Activated CD4-positive, alpha-beta T cell treated with anti-CD3 and anti-CD28 coated beads for 48 hours (primary cell): ENCODE results near the gene POLR2L.

Source experiments
- DNase-seq: peaks from one replicate; pipeline ENCODE4 v3.0.0-alpha.2; 2020

POLR2L gene

DNA sequence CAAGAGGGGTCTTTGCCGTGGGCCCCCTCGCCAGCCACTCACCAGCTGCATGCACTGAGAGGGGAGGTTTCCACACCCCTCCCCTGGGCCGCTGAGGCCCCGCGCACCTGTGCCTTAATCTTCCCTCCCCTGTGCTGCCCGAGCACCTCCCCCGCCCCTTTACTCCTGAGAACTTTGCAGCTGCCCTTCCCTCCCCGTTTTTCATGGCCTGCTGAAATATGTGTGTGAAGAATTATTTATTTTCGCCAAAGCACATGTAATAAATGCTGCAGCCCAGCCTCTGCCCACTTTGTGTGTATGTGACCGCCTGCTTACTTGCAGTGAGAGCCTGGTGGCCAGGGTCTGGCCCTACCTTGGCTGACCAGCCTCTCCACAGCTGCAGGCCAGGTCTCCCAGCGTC, 17.4 kb downstream of the POLR2L start:
- DNase-seq = no peak

DNA sequence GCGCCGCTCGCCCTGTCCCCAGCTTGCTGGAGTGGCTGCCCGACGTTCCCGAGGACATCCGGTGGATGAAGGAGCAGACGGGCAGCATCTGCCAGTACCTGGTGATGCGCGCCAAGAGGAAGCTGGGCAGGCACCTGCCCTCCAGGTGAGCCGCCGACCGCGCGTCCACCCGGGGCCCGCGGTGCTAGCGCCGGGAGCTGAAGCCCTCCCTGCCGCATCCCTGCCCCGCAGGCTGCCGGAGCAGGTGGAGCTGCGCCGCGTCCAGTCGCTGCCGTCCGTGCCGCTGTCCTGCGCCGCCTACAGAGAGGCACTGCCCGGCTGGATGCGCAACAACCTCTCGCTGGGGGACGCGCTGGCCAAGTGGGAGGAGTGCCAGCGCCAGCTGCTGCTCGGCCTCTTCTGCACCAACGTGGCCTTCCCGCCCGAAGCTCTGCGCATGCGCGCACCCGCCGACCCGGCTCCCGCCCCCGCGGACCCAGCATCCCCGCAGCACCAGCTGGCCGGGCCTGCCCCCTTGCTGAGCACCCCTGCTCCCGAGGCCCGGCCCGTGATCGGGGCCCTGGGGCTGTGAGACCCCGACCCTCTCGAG, 17.9 kb downstream of the POLR2L start:
- no peak for DNase-seq

DNA sequence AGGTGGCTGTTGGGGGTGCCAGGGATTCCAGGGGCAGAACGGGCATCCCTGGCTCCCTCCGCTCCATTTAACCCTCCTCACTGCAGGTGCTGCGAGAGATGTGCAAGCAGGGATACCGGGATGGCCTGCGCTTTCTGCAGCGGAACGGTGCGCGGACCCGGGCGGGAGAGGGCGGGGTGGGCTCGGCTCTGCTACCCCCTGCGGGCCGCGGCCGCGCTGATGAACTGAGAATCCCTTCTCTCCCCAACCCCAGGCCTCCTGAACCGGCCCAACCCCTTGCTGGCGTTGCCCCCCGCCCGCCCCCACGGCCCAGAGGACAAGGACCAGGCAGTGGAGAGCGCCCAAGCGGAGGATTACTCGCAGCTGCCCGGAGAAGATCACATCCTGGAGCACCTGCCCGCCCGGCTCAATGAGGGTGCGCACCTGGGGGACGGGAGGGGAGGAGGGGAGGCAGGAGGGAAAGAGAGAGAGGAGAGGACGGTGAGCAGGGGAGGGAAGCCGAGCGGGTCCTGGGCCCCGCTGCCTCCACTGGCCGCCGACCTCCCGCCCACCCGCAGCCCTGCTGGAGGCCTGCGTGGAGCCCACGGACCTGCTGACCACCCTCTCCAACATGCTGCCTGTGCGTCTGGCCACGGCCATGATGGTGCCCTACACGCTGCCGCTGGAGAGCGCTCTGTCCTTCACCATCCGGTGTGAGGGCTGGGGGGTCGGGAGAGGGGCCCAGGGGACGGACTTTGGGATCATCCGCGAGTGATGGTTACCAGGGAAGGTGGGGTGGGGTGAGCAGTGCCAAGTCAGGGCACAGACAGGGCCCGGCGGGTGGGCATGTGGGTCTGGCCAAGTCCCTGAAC, 18.7 kb downstream of the POLR2L start:
- DNase-seq = no peak

DNA sequence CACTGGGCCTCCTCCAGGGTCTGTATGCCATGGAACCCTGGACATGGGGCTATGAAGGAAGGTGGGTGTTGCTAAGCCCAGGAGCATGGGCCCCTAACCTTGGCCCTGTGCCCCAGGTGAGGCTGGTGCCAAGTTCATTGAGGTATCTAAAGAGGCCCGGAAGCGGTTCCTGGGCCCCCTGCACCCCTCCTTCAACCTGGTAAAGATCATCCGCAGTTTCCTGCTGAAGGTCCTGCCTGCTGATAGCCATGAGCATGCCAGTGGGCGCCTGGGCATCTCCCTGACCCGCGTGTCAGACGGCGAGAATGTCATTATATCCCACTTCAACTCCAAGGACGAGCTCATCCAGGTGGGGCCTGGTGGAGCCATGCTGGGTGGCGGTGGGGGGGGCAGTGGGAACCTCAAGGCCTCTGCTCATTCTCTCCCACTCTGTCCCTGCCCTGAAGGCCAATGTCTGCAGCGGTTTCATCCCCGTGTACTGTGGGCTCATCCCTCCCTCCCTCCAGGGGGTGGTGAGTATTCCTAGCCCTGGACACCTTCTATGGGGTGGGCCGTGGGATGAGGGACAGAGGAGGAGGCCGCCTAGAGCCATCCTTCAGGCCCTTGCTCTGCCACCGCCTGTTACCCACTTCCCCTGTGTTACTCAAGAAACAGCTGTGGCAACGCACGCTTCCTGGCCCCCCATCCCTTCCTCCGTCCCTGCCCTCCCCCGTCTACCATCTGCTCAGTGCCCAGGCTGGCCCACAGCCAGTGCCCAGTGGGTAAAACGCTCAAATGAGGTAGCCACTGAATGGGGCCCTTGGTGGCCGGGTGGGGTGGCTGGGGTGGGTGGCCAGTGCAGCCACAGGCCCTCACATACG, 20.6 kb downstream of the POLR2L start:
- DNase-seq = no peak

DNA sequence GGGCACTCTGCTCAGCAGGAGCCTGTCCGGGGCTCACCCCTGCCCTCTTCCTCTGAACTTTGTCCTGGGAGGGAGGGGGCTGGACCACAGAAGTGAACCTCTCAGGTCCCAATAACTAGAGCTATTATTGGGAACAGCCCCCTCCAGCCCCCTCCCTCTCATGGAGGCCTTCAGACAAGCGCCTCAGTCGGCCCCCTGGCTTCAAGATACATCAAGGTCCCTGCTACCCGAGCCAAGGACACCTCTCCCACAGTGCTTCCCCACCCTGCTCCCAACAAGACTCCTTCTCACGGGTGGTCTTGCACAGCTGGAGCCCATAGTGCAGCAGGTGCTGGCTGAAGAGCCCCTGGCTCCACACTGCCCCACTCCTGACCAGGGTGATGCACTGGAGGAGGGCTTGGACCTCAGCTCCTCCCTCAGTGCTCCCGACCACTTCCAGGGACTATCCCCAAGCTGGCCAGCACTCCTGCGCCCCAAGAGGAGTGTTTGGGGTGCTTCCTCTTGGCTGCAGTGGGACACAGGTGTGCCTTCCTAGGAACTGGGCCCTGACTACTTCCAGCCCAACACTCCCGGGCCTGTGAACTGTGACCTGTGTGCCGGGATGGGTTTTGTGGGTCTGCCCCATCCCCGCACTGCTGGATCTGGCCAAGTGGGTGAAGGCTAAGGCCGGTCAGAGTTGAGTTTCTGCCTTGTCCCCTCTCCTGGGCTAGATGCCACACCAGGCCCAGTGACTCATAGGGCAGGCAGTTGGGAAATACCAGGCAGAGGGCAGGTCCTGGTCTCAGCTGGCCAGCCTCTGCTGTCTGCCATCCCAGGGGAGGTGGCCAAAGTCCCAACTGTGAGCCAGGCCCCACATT, 21.4 kb downstream of the POLR2L start:
- no peak for DNase-seq

DNA sequence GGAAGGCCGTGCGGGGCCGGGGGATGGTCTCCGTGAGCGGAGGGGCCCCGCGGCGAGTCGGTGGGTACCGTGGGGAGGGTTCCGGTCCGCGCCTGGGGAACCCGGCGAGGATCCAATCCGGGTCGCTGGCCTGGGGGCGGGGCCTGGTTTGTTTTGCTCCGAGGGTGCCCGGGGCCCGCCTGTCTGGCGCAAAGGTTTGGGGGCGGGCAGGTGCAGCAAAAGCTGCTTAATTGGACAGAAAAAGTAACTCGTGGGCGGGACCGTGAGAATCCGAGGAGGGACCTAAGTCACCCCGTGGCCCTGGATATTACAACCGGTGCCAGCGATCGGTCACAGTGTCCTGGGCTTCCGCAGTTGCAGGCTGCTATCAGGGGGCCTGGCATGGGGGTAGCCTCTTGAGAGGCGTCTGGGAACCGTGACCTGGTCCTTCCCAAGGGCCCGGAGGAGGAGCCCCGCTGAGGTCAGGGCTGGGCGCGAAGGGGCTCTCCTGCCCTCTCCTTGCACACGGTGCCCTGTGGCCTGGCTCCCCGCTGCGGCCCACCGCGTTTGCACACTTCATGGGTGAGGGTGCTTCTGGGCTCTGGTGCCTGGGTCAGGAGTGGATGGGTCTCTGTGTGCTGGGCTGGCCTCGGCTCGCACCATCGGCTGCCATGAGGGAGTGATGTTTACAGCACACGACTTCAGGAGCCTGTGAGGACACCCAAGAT, 22.2 kb downstream of the POLR2L start:
- peak; percentile 96 for DNase-seq

DNA sequence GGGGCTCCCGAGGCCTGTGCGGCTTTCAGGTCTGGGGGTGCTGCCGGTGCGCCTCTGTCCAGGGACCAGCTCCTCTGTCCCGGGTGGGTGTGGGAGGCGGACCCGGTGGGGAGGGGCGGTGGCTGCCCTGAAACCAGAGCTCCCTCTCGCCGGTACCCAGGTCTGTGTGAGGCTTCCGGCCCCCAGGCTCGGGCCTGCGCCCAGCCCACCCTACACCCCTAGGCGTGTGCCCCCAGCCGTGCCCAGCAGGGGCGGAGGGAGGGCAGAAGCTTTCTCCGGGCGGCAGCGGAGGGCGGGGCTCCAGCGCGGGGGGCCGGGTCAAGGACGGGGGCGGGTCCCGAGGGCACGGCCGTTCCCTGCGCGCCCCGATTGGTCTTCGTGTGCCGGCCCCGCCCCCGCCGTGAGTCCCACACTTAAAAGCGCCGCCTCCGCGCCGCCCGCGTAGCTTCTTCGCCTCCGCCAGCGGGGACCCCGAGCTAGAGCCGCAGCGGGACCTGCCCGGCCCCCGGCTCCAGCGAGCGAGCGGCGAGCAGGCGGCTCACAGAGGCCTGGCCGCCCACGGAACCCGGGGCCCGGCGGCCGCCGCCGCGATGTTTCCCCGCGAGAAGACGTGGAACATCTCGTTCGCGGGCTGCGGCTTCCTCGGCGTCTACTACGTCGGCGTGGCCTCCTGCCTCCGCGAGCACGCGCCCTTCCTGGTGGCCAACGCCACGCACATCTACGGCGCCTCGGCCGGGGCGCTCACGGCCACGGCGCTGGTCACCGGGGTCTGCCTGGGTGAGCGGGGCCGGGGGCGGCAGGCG, 23.0 kb downstream of the POLR2L start:
- peak; percentile 93 for DNase-seq

DNA sequence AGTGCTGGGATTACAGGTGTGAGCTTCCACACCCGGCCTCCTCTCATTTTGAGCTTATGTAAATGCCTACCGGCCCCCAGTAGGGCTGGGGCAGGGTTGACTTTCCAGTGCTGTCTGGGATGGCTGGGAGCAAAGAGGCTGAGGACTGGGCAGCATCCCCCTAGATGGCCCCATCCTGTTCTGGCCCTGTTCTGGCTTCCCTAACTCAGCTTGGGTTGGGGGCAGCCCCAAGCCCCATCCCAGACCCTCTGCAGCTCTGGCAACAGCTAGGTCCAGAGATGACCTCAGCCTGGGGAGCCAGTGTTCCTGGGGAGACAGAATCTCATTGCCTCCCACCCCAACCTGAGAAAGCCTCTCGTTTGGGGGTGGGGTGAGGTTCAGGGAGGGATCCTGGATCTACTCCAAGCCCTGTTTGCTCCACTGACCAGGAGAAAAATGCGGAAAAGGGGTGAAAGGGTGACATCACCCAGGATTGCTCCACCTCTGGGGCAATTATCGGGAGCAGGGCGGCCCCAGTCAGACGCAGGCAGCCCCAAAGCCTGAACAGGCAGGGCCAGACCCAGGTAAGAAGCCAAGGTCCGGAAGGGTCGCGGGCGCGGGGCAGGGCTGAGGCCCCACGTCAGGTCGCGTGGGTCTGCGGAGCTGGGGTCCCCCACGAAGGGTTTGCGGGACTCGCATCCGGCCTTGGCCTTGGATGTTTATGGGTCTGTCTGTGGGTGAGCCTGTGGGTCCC, 23.8 kb downstream of the POLR2L start, which contains the start of gene PNPLA2:
Gene PNPLA2 (plus strand): TSS at position 519 of the 733 bp plus-strand sequence. CDS start 805 bp downstream, outside the sequence.
- no peak for DNase-seq

DNA sequence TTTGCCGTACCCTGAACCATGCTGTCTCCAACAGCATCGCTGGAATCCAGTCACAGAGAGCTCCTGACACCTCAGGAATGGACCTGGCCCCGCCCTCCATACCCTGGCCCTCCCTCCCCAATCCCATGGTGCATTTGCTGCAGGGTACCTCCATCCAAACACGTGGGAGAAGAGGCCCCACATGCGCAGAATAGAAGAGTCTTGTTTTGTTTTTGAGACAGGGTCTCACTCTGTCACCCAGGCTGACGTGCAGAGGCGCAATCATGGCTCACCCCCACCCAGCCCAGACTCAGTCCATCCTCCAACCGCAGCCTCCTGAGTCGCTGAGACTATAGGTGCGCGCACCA, 25.9 kb downstream of the POLR2L start:
- no peak for DNase-seq

DNA sequence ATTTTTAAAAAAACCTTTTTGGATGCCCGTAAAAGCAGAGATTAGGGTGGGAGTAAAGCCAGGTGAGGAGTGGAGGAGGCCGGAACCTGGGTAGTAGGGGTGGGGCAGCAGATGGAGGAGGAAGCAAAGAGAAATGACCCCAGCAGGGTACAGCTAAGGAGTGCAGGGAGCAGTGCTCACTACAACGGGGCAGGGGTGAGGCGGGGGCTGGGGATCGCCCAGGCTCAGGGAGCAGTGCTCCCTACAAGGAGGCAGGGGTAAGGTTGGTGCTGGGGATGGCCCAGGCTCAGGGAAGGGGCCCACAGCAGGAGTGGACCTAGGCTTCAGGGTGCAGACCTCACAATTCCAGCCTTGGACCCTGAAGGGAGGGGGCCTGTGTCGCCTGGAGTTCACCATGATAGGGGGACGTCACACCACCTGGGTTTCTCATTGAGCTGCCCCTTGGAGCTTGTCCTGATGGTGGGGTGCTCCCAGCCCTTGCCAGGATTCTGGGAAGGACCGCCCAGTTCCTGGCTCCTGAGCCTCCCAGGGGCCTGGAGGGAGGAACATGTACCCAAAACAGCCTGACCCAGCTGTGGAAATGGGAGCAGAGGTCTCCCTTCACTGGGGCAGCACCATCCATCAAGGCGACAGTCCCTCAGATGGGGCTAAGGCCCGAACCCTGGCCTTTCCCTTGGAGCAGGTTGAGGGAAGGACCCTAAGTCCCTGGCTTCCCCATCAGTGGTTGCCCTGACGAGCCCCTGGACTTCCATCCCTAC, 26.5 kb downstream of the POLR2L start:
- no peak for DNase-seq

DNA sequence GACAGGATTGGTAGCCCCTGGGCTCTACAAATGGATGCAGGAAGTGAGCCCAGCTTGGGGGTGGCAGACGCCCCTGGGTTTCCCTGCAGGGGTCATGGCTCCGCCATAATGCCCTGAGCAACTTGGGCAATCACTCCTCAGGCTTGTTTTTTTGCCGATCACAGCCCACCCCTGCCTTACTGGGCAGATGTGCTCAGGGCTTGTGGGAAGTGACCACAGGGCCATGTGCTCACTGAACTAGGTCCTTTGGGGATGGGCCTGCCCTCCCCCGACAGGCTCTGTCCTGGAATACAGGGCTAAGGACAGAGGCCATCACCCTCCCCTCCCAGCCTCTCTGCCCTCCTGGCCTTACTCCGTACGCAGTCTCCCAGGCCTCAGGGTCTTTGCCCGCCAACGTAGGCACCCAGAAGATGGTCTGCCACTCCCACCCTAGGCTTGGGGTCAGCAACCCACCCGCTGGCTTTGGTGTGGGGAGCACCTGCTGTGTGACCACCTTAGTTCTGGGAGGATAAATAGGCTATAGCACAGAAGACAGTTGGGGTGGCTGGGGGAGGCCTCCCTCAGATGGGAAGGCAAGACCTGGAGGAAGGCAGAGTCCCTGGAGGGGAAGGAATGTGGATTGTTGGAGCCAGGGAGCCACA, 28.8 kb downstream of the POLR2L start:
- no peak for DNase-seq

DNA sequence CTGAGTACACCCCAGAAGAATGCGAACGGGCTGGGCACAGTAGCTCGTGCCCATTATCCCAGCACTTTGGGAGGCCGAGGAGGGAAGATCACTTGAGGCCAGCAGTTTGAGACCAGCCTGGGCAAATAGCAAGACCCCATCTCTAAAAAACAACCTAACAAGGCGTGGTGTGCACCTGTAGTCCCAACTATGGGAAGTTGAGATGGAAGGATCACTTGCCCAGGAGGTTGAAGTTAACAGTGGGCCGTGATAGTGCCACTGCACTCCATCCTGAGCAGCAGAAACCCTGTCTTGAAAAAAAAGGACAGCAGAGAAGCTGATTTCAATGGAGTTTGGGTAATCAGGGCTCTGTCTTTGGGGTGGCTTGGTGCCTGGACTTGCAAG, 29.3 kb downstream of the POLR2L start:
- DNase-seq = no peak

DNA sequence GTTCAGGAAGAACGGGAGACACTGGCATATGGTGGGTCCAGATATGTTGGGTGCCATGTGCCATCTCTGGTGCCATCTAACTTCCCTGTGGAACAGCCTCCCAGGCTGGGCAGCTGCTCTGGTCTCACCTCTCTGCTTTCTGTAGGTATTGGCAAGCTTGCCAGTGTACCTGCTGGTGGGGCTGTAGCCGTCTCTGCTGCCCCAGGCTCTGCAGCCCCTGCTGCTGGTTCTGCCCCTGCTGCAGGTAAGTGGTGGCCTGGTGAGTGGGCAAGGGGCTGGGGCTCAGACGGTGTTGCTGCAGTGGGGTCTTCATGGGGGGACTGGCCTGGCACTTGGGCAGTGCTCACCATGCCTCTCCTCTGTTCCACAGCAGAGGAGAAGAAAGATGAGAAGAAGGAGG, 29.9 kb downstream of the POLR2L start:
- DNase-seq = no peak

DNA sequence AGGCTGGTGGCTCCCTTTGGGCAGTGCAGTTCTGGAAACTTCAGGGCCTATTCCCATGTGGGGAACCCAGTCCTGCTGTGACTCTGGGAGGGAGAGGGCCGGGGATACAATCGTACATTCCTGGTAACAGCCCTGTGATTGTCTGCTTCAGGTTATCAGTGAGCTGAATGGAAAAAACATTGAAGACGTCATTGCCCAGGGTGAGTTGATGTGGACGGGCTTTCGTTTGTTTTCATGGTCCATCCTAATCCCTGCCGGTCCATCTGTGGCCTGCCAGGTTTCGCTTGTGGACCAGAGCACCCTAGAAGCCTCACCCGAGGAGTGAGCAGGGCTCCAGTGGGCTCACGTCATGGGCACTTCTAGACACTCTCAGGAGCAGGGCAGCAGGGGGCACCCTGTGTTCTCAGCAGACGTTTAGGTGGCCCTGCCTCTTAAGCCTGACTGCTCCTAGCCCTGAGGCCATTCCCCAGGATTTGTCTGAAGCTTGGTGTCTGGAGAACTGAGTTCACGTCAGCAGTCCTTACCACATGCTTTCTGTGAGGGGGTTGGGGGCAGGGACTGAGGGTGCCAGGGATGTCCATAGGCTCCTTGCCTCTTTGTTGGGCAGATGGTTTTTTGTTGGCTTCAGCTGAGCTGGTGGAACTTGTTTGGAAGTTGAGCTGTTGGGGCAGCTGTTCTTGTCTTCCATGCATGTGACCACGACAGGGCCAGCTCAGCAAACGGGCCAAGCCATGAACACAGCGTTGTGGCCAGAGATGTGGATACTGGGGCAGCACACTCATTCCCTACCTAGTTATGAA, 30.7 kb downstream of the POLR2L start:
- no peak for DNase-seq

DNA sequence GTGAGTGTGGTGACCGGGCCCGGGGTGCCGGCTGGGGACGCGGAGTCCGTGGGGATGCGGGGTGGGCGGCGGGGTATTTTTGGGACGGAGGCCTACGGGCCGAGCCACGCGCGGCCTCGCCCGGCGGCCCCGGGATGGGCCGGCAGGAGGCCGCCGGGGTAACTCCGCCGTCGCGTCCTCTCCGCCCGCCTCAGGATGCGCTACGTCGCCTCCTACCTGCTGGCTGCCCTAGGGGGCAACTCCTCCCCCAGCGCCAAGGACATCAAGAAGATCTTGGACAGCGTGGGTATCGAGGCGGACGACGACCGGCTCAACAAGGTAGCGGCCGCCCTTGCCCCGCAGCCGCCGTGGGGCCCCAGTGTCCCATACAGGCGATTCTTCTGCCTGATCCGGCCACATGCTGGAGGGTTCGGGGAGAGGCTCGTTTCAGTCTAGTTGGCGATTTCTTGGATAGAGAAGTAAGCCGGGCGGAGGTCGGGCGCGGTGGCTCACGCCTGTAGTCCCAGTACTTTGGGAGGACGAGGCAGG, 32.2 kb downstream of the POLR2L start:
- DNase-seq = no peak

DNA sequence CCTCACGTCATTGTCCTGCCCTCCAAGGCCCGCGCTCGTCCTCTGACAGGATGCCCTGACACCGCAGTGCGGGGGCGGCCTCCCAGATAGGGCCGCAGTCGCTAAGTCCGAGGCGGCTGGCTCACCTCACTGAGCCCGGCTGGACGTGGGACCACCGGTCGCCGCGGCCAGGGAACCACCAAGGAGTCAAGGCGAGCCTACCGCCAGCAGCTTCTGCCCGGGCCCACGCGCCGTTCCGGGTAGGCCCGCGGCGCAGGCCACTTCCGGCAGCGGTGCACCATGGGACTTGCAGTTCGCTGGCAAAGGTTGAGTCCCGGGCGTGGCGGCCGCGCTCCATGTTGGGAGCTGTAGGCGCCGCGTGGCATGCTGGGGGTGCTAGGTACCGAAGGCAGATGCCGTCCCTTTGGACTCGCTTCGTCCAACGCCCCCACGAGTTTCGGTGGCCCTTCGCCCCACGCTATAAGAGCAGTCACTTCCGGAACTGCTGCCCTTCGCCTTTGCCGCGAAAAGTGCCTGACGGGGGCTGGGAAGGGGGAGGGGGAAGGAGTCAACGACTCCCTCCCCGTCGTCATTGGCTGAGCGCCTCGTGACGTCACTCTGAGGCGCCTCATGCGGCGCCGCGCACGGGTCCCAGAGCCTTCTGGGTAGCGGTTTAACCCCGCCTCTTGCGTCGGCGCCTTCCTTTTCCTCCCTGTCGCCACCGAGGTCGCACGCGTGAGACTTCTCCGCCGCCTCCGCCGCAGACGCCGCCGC, 32.9 kb downstream of the POLR2L start, which contains the start of gene RPLP2:
Gene RPLP2 (plus strand): TSS at position 681 of the 753 bp plus-strand sequence. CDS start 268 bp downstream, outside the sequence.
- peak; percentile 98 for DNase-seq
